DMS 273 treated with DMSO at 0.1 percent for 48 hours (cell line): Measurements from ENCODE around the gene SEMA6D.

Experiments used
- DNase-seq: peaks from one replicate; lab custom pipeline; 2025; lab: John Stamatoyannopoulos, UW

SEMA6D gene

GRCh38 chr15:47788685-47789084 lies 71.4 kb downstream of the SEMA6D start:
- DNase-seq = no peak

GRCh38 chr15:47791161-47791560 lies 73.9 kb downstream of the SEMA6D start:
- no peak for DNase-seq

GRCh38 chr15:47792231-47792630 lies 74.9 kb downstream of the SEMA6D start:
- DNase-seq = no peak

- DNase-seq = no peak
These were observed 77.1 kb downstream of the SEMA6D start for GRCh38 chr15:47794252-47794914.

- DNase-seq = no peak
These were observed 78.6 kb downstream of the SEMA6D start for GRCh38 chr15:47795864-47796263.

GRCh38 chr15:47796339-47796738 lies 79.0 kb downstream of the SEMA6D start:
- no peak for DNase-seq

GRCh38 chr15:47796830-47797229 lies 79.5 kb downstream of the SEMA6D start:
- no peak for DNase-seq

GRCh38 chr15:47801522-47801921 lies 84.2 kb downstream of the SEMA6D start:
- no peak for DNase-seq

- no peak for DNase-seq
These were observed 84.9 kb downstream of the SEMA6D start for GRCh38 chr15:47802216-47802615.

- no peak for DNase-seq
These were observed 86.5 kb downstream of the SEMA6D start for GRCh38 chr15:47803767-47804166.

- DNase-seq = no peak
These were observed 87.4 kb downstream of the SEMA6D start for GRCh38 chr15:47804733-47805132.

- DNase-seq = peak; percentile 71
These were observed 88.7 kb downstream of the SEMA6D start for GRCh38 chr15:47806008-47806407.

- DNase-seq = no peak
These were observed 93.9 kb downstream of the SEMA6D start for GRCh38 chr15:47811172-47811571.

- no peak for DNase-seq
These were observed 95.2 kb downstream of the SEMA6D start for GRCh38 chr15:47812470-47812999.

GRCh38 chr15:47813748-47814384 lies 96.6 kb downstream of the SEMA6D start:
- no peak for DNase-seq

GRCh38 chr15:47814620-47815019 lies 97.3 kb downstream of the SEMA6D start:
- DNase-seq = no peak

- DNase-seq = no peak
These were observed 100.8 kb downstream of the SEMA6D start for GRCh38 chr15:47817969-47818548.

- no peak for DNase-seq
These were observed 101.9 kb downstream of the SEMA6D start for GRCh38 chr15:47819158-47819557.

GRCh38 chr15:47820057-47820746 lies 102.9 kb downstream of the SEMA6D start:
- no peak for DNase-seq

- peak; percentile 42 for DNase-seq
These were observed 103.5 kb downstream of the SEMA6D start for GRCh38 chr15:47820747-47821319.

- DNase-seq = no peak
These were observed 104.7 kb downstream of the SEMA6D start for GRCh38 chr15:47822048-47822447.
